Posterior vena cava (tissue), 2 donors: ENCODE measurements around the gene PEPD. TPM values are rescaled to one million over a fixed set of nuclear protein-coding genes. Genes with fewer than 3 reads are reported as not detected.

Source experiments
- DNase-seq: peaks from one replicate; pipeline ENCODE4 v3.0.0-alpha.2; 2020; ENCODE audit warnings: low spot score
- intact Hi-C, 2 donors: fragments of 100-400 bp; cut with DNase I; formaldehyde crosslinking; loops; one replicate each; pipeline versions ENCODE4 v1.14.1 to v1.14.2; 2022 to 2023
- total RNA-seq, 2 donors: library from RNA; stranded (reverse); fragmentation: NEBNext Ultra II Directional; extraction: Animal tissue kit (Norgen Biotek cat#: 25700); gene quantifications; one replicate each; pipeline ENCODE4 v1.2.1, GENCODE V29; 2021
- donor health status: DM: yes; HTN: yes; CAD: no.
- donor health status: DM: yes; HTN: yes; CAD: no.

Gene PEPD
- total RNA-seq, 2 donors from 2014 or later = 63.5 to 70.6 TPM

GRCh38 chr19:33407140-33407551 is 114.4 kb downstream of the PEPD start:
- intact Hi-C loops = loop anchor here in 1 of 2 donors (2.0 kb wide), 1 partner anchor 166 kb away; no protein-coding TSS in a partner anchor
- DNase-seq = no peak

GRCh38 chr19:33406521-33407139 is 115.0 kb downstream of the PEPD start:
- intact Hi-C loops = loop anchor here in 1 of 2 donors (2.0 kb wide), 1 partner anchor 166 kb away; no protein-coding TSS in a partner anchor
- DNase-seq = peak; percentile 93

GRCh38 chr19:33405553-33406461 is 115.8 kb downstream of the PEPD start:
- intact Hi-C loops = loop anchor here in 1 of 2 donors (2.0 kb wide), 1 partner anchor 165 kb away; no protein-coding TSS in a partner anchor

GRCh38 chr19:33405254-33405552 is 116.4 kb downstream of the PEPD start:
- intact Hi-C loops = no loop called here
- no peak for DNase-seq

More at GRCh38 chr19:33405553-33406461, 115.8 kb downstream of the PEPD start:
- peak; percentile 82 for DNase-seq

GRCh38 chr19:33404506-33405253 is 116.9 kb downstream of the PEPD start:
- intact Hi-C loops = no loop called here
- DNase-seq = peak; percentile 63

- intact Hi-C loops = loop anchor here in 1 of 2 donors (2.0 kb wide), 1 partner anchor 165 kb away; no protein-coding TSS in a partner anchor
- peak; percentile 50 for DNase-seq
Measured at GRCh38 chr19:33403973-33404304, 117.7 kb downstream of the PEPD start.

- peak; percentile 59 for DNase-seq
- intact Hi-C loops = loop anchor here in 1 of 2 donors (2.0 kb wide), 1 partner anchor 165 kb away; no protein-coding TSS in a partner anchor
Measured at GRCh38 chr19:33403221-33403972, 118.2 kb downstream of the PEPD start.

GRCh38 chr19:33402421-33403220 is 119.0 kb downstream of the PEPD start:
- intact Hi-C loops = loop anchor here in 1 of 2 donors (2.0 kb wide), 1 partner anchor 164 kb away; no protein-coding TSS in a partner anchor

GRCh38 chr19:33401683-33402420 is 119.7 kb downstream of the PEPD start:
- intact Hi-C loops = loop anchor here in 1 of 2 donors (2.0 kb wide), 1 partner anchor 163 kb away; no protein-coding TSS in a partner anchor
- DNase-seq = peak; percentile 74

More at GRCh38 chr19:33402421-33403220, 119.0 kb downstream of the PEPD start:
- peak; percentile 78 for DNase-seq

- DNase-seq = peak; percentile 76
- intact Hi-C loops = no loop called here
Measured at GRCh38 chr19:33400856-33401682, 120.5 kb downstream of the PEPD start.

- peak; percentile 64 for DNase-seq
- intact Hi-C loops = loop anchor here in 1 of 2 donors (10.0 kb wide), 1 partner anchor 105 kb away; no protein-coding TSS in a partner anchor
Measured at GRCh38 chr19:33399745-33400681, 121.6 kb downstream of the PEPD start.

GRCh38 chr19:33399081-33399744 is 122.4 kb downstream of the PEPD start:
- peak; percentile 58 for DNase-seq
- intact Hi-C loops = loop anchor here in 1 of 2 donors (10.0 kb wide), 1 partner anchor 104 kb away; no protein-coding TSS in a partner anchor

- intact Hi-C loops = loop anchor here in 1 of 2 donors (10.0 kb wide), 1 partner anchor 104 kb away; no protein-coding TSS in a partner anchor
- no peak for DNase-seq
Measured at GRCh38 chr19:33398361-33399060, 123.1 kb downstream of the PEPD start.
